ENCODE results near the gene SUPV3L1.

- TF ChIP-seq KDM1A (IDR thresholded peaks at IDR 0.05; ENCODE audit: borderline replicate concordance) (no peak), CREB1 (IDR thresholded peaks at IDR 0.05; ENCODE audit: low read depth) (no peak), SREBF2 (IDR thresholded peaks at IDR 0.05; ENCODE audit: low read length) (no peak), REST (IDR thresholded peaks at IDR 0.05; ENCODE audit: low read depth, low read length) (no peak), MAX (IDR thresholded peaks at IDR 0.05; ENCODE audit: low read depth, low read length) (no peak), BHLHE40 (IDR thresholded peaks at IDR 0.05; ENCODE audit: borderline replicate concordance in 1 of 2, low read depth in 2 of 2, low read length in 1 of 2) (no peak), ZBED1 (IDR thresholded peaks at IDR 0.05; ENCODE audit: borderline replicate concordance) (no peak), IKZF1 (conservative IDR thresholded peaks at IDR 0.05) (no peak), CTCF (IDR thresholded peaks at IDR 0.05 in 2 of 3, conservative IDR thresholded peaks at IDR 0.05 in 1 of 3; ENCODE audit: control insufficient read depth in 2 of 3, extremely low read depth in 1 of 3, insufficient read depth in 1 of 3, low read depth in 3 of 3, low read length in 3 of 3) (no peak), ZNF274 (IDR thresholded peaks at IDR 0.05; ENCODE audit: insufficient read depth, insufficient read length) (no peak), KLF5 (IDR thresholded peaks at IDR 0.05; ENCODE audit: partially characterized antibody) (no peak)
Measured at GRCh38 chr10:69139961-69140360, 40.1 kb upstream of the SUPV3L1 start.

Data from GM12878 (cell line).